ENCODE measurements around the gene FAM186B.

DNA sequence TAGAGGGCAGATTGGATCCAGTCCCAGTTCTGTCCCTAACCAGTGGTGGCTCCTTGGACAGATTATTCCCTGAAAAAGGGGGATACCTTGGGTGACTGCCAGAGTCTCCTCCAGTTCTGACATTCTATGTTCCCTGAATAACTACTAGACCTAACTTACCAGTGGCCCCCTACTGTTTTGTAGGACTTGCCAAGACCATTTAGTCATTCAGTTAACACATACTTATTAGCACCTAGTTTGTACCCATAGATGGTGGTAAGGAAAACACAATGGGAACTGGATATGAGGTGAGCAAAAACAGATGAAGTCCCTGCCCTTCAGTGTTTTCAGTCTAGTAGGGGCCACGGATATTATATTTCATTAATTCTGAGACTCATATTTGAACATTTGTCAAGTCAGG, 21.4 kb upstream of the FAM186B start:
- TF ChIP-seq, protein P1, sequence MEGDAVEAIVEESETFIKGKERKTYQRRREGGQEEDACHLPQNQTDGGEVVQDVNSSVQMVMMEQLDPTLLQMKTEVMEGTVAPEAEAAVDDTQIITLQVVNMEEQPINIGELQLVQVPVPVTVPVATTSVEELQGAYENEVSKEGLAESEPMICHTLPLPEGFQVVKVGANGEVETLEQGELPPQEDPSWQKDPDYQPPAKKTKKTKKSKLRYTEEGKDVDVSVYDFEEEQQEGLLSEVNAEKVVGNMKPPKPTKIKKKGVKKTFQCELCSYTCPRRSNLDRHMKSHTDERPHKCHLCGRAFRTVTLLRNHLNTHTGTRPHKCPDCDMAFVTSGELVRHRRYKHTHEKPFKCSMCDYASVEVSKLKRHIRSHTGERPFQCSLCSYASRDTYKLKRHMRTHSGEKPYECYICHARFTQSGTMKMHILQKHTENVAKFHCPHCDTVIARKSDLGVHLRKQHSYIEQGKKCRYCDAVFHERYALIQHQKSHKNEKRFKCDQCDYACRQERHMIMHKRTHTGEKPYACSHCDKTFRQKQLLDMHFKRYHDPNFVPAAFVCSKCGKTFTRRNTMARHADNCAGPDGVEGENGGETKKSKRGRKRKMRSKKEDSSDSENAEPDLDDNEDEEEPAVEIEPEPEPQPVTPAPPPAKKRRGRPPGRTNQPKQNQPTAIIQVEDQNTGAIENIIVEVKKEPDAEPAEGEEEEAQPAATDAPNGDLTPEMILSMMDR (IDR thresholded peaks at IDR 0.05): no peak
- TF ChIP-seq ZFX (IDR thresholded peaks at IDR 0.05; ENCODE audit: borderline replicate concordance): no peak

Measured in 22Rv1 (cell line).